ENCODE results near the gene MSI2. TPM values are rescaled to one million over a fixed set of nuclear protein-coding genes. Genes with fewer than 3 reads are reported as not detected.

MSI2 gene
- total RNA-seq, 1 experiment from 2014 or later, result 174 TPM

GRCh38 chr17:57638284-57638683 lies 382.0 kb downstream of the MSI2 start:
- H3K4me1 Mint-ChIP-seq (ENCODE audit: low read depth, unreplicated experiment), result no peaks in the 10 kb centered on the region
- H3K36me3 ChIP-seq (ENCODE audit: control insufficient read depth, insufficient read depth, low read length), result peaks cover 1% of the 10 kb centered on the region
- no TSS peak for BruUV-seq (replicated peaks)
- no peaks in the 10 kb centered on the region for H3K9me3 ChIP-seq
- H3K27me3 ChIP-seq (replicated peaks; ENCODE audit: control insufficient read depth, insufficient read depth, low read length), result no peaks in the 10 kb centered on the region
- intact Hi-C loops (cut with micrococcal nuclease; ENCODE audit: unreplicated experiment), result no loop called here
- no peak for DNase-seq
- peaks cover 29% of the 10 kb centered on the region for H3K36me3 Mint-ChIP-seq (ENCODE audit: insufficient read depth, unreplicated experiment)
- H3K27ac Mint-ChIP-seq (ENCODE audit: unreplicated experiment), result no peak overlapping the region
- no peak overlapping the region for H3K4me3 Mint-ChIP-seq (ENCODE audit: unreplicated experiment)
- TF ChIP-seq CTCF (IDR thresholded peaks at IDR 0.05; ENCODE audit: insufficient read depth in 1 of 2, low read depth in 1 of 2, low read length in 1 of 2, severe bottlenecking in 1 of 2, unreplicated experiment in 1 of 2), result no peak
- H3K27me3 Mint-ChIP-seq (ENCODE audit: insufficient read depth, unreplicated experiment), result no peaks in the 10 kb centered on the region
- no peak overlapping the region for H3K4me3 ChIP-seq (ENCODE audit: low read depth, low read length)
- POLR2A ChIA-PET, result no interaction called here
- H3K9me3 Mint-ChIP-seq (ENCODE audit: unreplicated experiment), result no peaks in the 10 kb centered on the region
- no peaks in the 10 kb centered on the region for H3K4me1 ChIP-seq
- CTCF ChIA-PET, result no interaction called here

- H3K4me1 Mint-ChIP-seq (ENCODE audit: low read depth, unreplicated experiment), result no peaks in the 10 kb centered on the region
Observed at GRCh38 chr17:57639381-57639780, 383.1 kb downstream of the MSI2 start.

GRCh38 chr17:57640079-57640478 lies 383.8 kb downstream of the MSI2 start:
- no peak overlapping the region for H3K4me3 ChIP-seq (ENCODE audit: low read depth, low read length)
- no peak for TF ChIP-seq CTCF (IDR thresholded peaks at IDR 0.05; ENCODE audit: insufficient read depth in 1 of 2, low read depth in 1 of 2, low read length in 1 of 2, severe bottlenecking in 1 of 2, unreplicated experiment in 1 of 2)
- no peaks in the 10 kb centered on the region for H3K27me3 ChIP-seq (replicated peaks; ENCODE audit: control insufficient read depth, insufficient read depth, low read length)
- no peaks in the 10 kb centered on the region for H3K27me3 Mint-ChIP-seq (ENCODE audit: insufficient read depth, unreplicated experiment)
- H3K9me3 Mint-ChIP-seq (ENCODE audit: unreplicated experiment), result no peaks in the 10 kb centered on the region
- BruUV-seq (replicated peaks), result no TSS peak
- no peak overlapping the region for H3K4me3 Mint-ChIP-seq (ENCODE audit: unreplicated experiment)
- CTCF ChIA-PET, result no interaction called here
- intact Hi-C loops (cut with micrococcal nuclease; ENCODE audit: unreplicated experiment), result no loop called here
- POLR2A ChIA-PET, result no interaction called here
- H3K4me1 Mint-ChIP-seq (ENCODE audit: low read depth, unreplicated experiment), result no peaks in the 10 kb centered on the region
- H3K36me3 Mint-ChIP-seq (ENCODE audit: insufficient read depth, unreplicated experiment), result peaks cover 34% of the 10 kb centered on the region
- peaks cover 1% of the 10 kb centered on the region for H3K36me3 ChIP-seq (ENCODE audit: control insufficient read depth, insufficient read depth, low read length)
- H3K9me3 ChIP-seq, result no peaks in the 10 kb centered on the region
- H3K27ac Mint-ChIP-seq (ENCODE audit: unreplicated experiment), result no peak overlapping the region
- no peak for DNase-seq
- H3K4me1 ChIP-seq, result no peaks in the 10 kb centered on the region

More at GRCh38 chr17:57639381-57639780, 383.1 kb downstream of the MSI2 start:
- Histone ChIP-seq H3K27me3 (replicated peaks; ENCODE audit: control insufficient read depth, insufficient read depth, low read length) (no peaks in the 10 kb centered on the region), H3K36me3 (ENCODE audit: control insufficient read depth, insufficient read depth, low read length) (peaks cover 1% of the 10 kb centered on the region), H3K4me1 (no peaks in the 10 kb centered on the region), H3K4me3 (ENCODE audit: low read depth, low read length) (no peak overlapping the region), H3K9me3 (no peaks in the 10 kb centered on the region)
- intact Hi-C loops (cut with micrococcal nuclease; ENCODE audit: unreplicated experiment), result no loop called here
- H3K27ac Mint-ChIP-seq (ENCODE audit: unreplicated experiment), result no peak overlapping the region
- peaks cover 33% of the 10 kb centered on the region for H3K36me3 Mint-ChIP-seq (ENCODE audit: insufficient read depth, unreplicated experiment)
- ChIA-PET CTCF (no interaction called here), POLR2A (no interaction called here)
- H3K4me3 Mint-ChIP-seq (ENCODE audit: unreplicated experiment), result no peak overlapping the region
- H3K27me3 Mint-ChIP-seq (ENCODE audit: insufficient read depth, unreplicated experiment), result no peaks in the 10 kb centered on the region
- DNase-seq, result no peak
- no peaks in the 10 kb centered on the region for H3K9me3 Mint-ChIP-seq (ENCODE audit: unreplicated experiment)
- TF ChIP-seq CTCF (IDR thresholded peaks at IDR 0.05; ENCODE audit: insufficient read depth in 1 of 2, low read depth in 1 of 2, low read length in 1 of 2, severe bottlenecking in 1 of 2, unreplicated experiment in 1 of 2), result no peak
- no TSS peak for BruUV-seq (replicated peaks)
